K562 (cell line): ENCODE results near the gene USB1. TPM values are rescaled to one million over a fixed set of nuclear protein-coding genes. Genes with fewer than 3 reads are reported as not detected.

Experiments used
- MAZ ChIP-seq, 2 experiments: fragments of 450-650 bp in 1 of 2; sonication (generic) in 1 of 2; formaldehyde crosslinking; IDR thresholded peaks in 1 of 2; conservative IDR thresholded peaks in 1 of 2; 2 replicates each; pipeline versions ENCODE4 v1.4.0 to v1.5.0; 2020; ENCODE audit warnings: mild to moderate bottlenecking in 1 of 2, missing genetic modification reagents in 1 of 2
- MCM7 ChIP-seq, 2 experiments: fragments of 450-650 bp; IDR thresholded peaks; 2 replicates each; pipeline ENCODE4 v1.6.1; 2016 to 2018
- MED1 ChIP-seq: sonication (generic); formaldehyde crosslinking; IDR thresholded peaks from 2 replicates; pipeline ENCODE4 v1.8.1; 2023; ENCODE audit warnings: missing genetic modification reagents, borderline replicate concordance
- NBN ChIP-seq: fragments of 450-650 bp; IDR thresholded peaks from 2 replicates; pipeline ENCODE4 v1.6.1; 2016; ENCODE audit warnings: low read depth, mild to moderate bottlenecking
- NCOA4 ChIP-seq: fragments of 450-650 bp; IDR thresholded peaks from 2 replicates; pipeline ENCODE4 v1.6.1; 2018; ENCODE audit warnings: mild to moderate bottlenecking; ENCODE audit not compliant: partially characterized antibody
- NFIX ChIP-seq: fragments of 250-450 bp; sonication (Bioruptor Pico); IDR thresholded peaks from 2 replicates; pipeline ENCODE4 v1.4.0; 2020; ENCODE audit warnings: low read depth, mild to moderate bottlenecking, moderate library complexity
- PRPF4 ChIP-seq: fragments of 200-400 bp; formaldehyde crosslinking; IDR thresholded peaks from one replicate; pipeline ENCODE4 v1.6.1; 2017; ENCODE audit warnings: low read length, low read depth, mild to moderate bottlenecking; ENCODE audit not compliant: insufficient read depth, poor library complexity, severe bottlenecking
- RFX1 ChIP-seq: fragments of 450-650 bp; IDR thresholded peaks from 2 replicates; pipeline ENCODE4 v1.6.1; 2016; ENCODE audit warnings: mild to moderate bottlenecking, moderate library complexity
- SMARCE1 ChIP-seq: fragments of 450-650 bp; IDR thresholded peaks from 2 replicates; pipeline ENCODE4 v1.7.1; 2016; ENCODE audit warnings: mild to moderate bottlenecking
- SMC3 ChIP-seq: conservative IDR thresholded peaks from 2 replicates; pipeline ENCODE4 v1.6.1; 2011; ENCODE audit warnings: low read depth, low read length, improper control_type of control experiment; ENCODE audit not compliant: insufficient read depth
- ZNF165 ChIP-seq: fragments of 250-450 bp; sonication (Bioruptor Pico); IDR thresholded peaks from 2 replicates; pipeline ENCODE4 v1.4.0; 2020; ENCODE audit warnings: borderline replicate concordance
- ZNF444 ChIP-seq: fragments of 250-450 bp; sonication (Bioruptor Pico); IDR thresholded peaks from 2 replicates; pipeline ENCODE4 v1.4.0; 2020; ENCODE audit warnings: mild to moderate bottlenecking, moderate library complexity
- ZNF589 ChIP-seq: fragments of 200-800 bp; sonication (Bioruptor generic); IDR thresholded peaks from 2 replicates; pipeline ENCODE4 v1.6.1; 2016; ENCODE audit warnings: low read depth, missing genetic modification characterization, missing compliant biosample characterization
- ZNF696 ChIP-seq: fragments of 250-450 bp; sonication (Bioruptor Pico); conservative IDR thresholded peaks from 2 replicates; pipeline ENCODE4 v1.4.0; 2020; ENCODE audit warnings: mild to moderate bottlenecking, moderate library complexity
- ZNF778 ChIP-seq: fragments of 450-650 bp; formaldehyde crosslinking; IDR thresholded peaks from 2 replicates; pipeline ENCODE4 v1.4.0; 2020; ENCODE audit warnings: mild to moderate bottlenecking, moderate library complexity
- polyA plus RNA-seq, 8 experiments: library from polyadenylated mRNA; depleted of rRNA in 4 of 8; stranded (reverse) in 5 of 8; unstranded in 3 of 8; fragments of >200 nt; fragmentation: Nextera tagmentation in 2 of 8; fragmentation: Illumina TruSeq in 1 of 8; extraction: Ambion mirVana in 2 of 8; extraction: Trizol in 1 of 8; gene quantifications; 2 replicates each; pipeline versions ENCODE4 v1.2.1 to v1.2.3, GENCODE V29; 2011 to 2014; ENCODE audit warnings: inconsistent platforms in 1 of 8, missing spikeins in 1 of 8
- total RNA-seq, 7 experiments: library from RNA; depleted of rRNA in 6 of 7; stranded (reverse); fragments of >200 nt in 6 of 7; fragmentation: Illumina TruSeq in 2 of 7; extraction: Trizol in 2 of 7; gene quantifications; 2 replicates each; pipeline versions ENCODE4 v1.2.1 to v1.2.3, GENCODE V29; 2011 to 2021; ENCODE audit warnings: low replicate concordance in 1 of 7
- TF ChIP-seq, protein P1 (sequence below): sonication (generic); formaldehyde crosslinking; IDR thresholded peaks from 2 replicates; pipeline ENCODE4 v1.8.0; 2022; ENCODE audit warnings: mild to moderate bottlenecking, missing genetic modification reagents, borderline replicate concordance
- TF ChIP-seq, protein P2 (sequence below): fragments of 250-450 bp; sonication (Bioruptor Pico); IDR thresholded peaks from 2 replicates; pipeline ENCODE4 v1.5.0; 2021; ENCODE audit warnings: mild to moderate bottlenecking, borderline replicate concordance
- TF ChIP-seq, protein P3 (sequence below): fragments of 250-450 bp; sonication (Bioruptor Pico); IDR thresholded peaks from 2 replicates; pipeline ENCODE4 v1.8.0; 2021; ENCODE audit warnings: mild to moderate bottlenecking, moderate library complexity
- TF ChIP-seq, protein P4 (sequence below): fragments of 450-650 bp; formaldehyde crosslinking; IDR thresholded peaks from 2 replicates; pipeline ENCODE4 v1.4.0; 2022; ENCODE audit warnings: mild to moderate bottlenecking, moderate library complexity
- TF ChIP-seq, protein P5 (sequence below), 2 experiments: fragments of 250-450 bp in 1 of 2; fragments of 450-650 bp in 1 of 2; sonication (Bioruptor Pico) in 1 of 2; IDR thresholded peaks; 2 replicates each; pipeline versions ENCODE4 v1.6.1 to v1.8.0; 2016 to 2021; ENCODE audit warnings: mild to moderate bottlenecking in 2 of 2, moderate library complexity in 2 of 2, missing compliant biosample characterization in 1 of 2, missing genetic modification characterization in 1 of 2

USB1 gene
- total and polyA plus RNA-seq, 9 of the 15 experiments (the other 6 are each of a cell fraction or from before 2014, with no cell fraction given) = 11.6 to 73.6 (median 19.4) TPM

DNA sequence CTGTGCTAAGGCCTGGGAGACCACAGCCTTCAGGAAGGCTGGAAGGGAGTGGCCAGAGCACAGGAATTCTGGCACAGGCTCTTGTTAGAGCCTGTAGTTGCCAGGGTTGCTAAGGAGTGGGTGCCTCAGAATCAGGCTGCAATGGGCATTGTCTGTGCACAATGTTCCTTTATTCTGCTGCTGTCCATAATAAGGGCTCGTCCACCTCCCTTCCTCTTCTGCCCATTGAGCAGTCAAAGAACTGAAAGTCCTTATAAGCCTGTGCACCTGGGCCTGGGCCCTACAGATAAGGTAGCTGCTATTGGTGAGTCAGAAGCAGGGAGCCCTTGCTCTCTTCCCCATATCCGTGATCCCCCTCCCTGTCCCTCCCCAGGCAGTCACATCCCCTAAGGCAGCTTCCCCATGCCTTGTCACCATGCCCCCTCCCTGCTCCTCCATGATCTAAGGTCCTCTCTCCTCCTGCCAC lies 24.8 kb upstream of the USB1 start (continued):
- TF ChIP-seq MED1 (no peak), SMC3 (no peak), SMARCE1 (peak; percentile 99), ZNF778 (CRISPR knock-in tag) (no peak), ZNF165 (no peak), ZNF444 (CRISPR knock-in tag) (no peak), ZNF696 (no peak), MCM7 (IDR thresholded peaks at IDR 0.05) (no peak), RFX1 (no peak), MAZ (CRISPR knock-in tag; conservative IDR thresholded peaks at IDR 0.05 in 1 of 2, IDR thresholded peaks at IDR 0.05 in 1 of 2) (peak; percentile 39 to 80; a peak in 2 of 4 replicates), ZNF589 (CRISPR knock-in tag) (no peak), PRPF4 (no peak), NBN (peak; percentile 66; the same call in 1 of the 2 replicates), NFIX (no peak), NCOA4 (no peak)
- TF ChIP-seq, protein P1, sequence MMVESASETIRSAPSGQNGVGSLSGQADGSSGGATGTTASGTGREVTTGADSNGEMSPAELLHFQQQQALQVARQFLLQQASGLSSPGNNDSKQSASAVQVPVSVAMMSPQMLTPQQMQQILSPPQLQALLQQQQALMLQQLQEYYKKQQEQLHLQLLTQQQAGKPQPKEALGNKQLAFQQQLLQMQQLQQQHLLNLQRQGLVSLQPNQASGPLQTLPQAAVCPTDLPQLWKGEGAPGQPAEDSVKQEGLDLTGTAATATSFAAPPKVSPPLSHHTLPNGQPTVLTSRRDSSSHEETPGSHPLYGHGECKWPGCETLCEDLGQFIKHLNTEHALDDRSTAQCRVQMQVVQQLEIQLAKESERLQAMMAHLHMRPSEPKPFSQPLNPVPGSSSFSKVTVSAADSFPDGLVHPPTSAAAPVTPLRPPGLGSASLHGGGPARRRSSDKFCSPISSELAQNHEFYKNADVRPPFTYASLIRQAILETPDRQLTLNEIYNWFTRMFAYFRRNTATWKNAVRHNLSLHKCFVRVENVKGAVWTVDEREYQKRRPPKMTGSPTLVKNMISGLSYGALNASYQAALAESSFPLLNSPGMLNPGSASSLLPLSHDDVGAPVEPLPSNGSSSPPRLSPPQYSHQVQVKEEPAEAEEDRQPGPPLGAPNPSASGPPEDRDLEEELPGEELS (CRISPR knock-in tag) = no peak
- TF ChIP-seq, protein P2, sequence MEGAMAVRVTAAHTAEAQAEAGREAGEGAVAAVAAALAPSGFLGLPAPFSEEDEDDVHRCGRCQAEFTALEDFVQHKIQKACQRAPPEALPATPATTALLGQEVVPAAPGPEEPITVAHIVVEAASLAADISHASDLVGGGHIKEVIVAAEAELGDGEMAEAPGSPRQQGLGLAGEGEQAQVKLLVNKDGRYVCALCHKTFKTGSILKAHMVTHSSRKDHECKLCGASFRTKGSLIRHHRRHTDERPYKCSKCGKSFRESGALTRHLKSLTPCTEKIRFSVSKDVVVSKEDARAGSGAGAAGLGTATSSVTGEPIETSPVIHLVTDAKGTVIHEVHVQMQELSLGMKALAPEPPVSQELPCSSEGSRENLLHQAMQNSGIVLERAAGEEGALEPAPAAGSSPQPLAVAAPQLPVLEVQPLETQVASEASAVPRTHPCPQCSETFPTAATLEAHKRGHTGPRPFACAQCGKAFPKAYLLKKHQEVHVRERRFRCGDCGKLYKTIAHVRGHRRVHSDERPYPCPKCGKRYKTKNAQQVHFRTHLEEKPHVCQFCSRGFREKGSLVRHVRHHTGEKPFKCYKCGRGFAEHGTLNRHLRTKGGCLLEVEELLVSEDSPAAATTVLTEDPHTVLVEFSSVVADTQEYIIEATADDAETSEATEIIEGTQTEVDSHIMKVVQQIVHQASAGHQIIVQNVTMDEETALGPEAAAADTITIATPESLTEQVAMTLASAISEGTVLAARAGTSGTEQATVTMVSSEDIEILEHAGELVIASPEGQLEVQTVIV (CRISPR knock-in tag) = no peak
- TF ChIP-seq, protein P3, sequence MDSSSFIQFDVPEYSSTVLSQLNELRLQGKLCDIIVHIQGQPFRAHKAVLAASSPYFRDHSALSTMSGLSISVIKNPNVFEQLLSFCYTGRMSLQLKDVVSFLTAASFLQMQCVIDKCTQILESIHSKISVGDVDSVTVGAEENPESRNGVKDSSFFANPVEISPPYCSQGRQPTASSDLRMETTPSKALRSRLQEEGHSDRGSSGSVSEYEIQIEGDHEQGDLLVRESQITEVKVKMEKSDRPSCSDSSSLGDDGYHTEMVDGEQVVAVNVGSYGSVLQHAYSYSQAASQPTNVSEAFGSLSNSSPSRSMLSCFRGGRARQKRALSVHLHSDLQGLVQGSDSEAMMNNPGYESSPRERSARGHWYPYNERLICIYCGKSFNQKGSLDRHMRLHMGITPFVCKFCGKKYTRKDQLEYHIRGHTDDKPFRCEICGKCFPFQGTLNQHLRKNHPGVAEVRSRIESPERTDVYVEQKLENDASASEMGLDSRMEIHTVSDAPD (CRISPR knock-in tag) = no peak
- TF ChIP-seq, protein P4, sequence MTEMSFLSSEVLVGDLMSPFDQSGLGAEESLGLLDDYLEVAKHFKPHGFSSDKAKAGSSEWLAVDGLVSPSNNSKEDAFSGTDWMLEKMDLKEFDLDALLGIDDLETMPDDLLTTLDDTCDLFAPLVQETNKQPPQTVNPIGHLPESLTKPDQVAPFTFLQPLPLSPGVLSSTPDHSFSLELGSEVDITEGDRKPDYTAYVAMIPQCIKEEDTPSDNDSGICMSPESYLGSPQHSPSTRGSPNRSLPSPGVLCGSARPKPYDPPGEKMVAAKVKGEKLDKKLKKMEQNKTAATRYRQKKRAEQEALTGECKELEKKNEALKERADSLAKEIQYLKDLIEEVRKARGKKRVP (CRISPR knock-in tag) = 0 out of 2 replicates have a peak, but pooled peaks have one; percentile 19
- TF ChIP-seq, protein P5, sequence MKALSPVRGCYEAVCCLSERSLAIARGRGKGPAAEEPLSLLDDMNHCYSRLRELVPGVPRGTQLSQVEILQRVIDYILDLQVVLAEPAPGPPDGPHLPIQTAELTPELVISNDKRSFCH (CRISPR knock-in tag; IDR thresholded peaks at IDR 0.05) = no peak
- TF ChIP-seq, protein P5 (tag; IDR thresholded peaks at IDR 0.05) = no peak
